ENCODE data around the gene NR2F1.

Gene NR2F1

GRCh38 chr5:93591323-93591945 is 8.4 kb downstream of the NR2F1 start:
- no peak for DNase-seq

GRCh38 chr5:93592883-93593282 is 9.9 kb downstream of the NR2F1 start:
- DNase-seq, result no peak

- DNase-seq, result no peak
These were observed 10.6 kb downstream of the NR2F1 start for GRCh38 chr5:93593476-93594131.

- no peak for DNase-seq
These were observed 11.8 kb downstream of the NR2F1 start for GRCh38 chr5:93594591-93595419.

- no peak for DNase-seq
These were observed 12.6 kb downstream of the NR2F1 start for GRCh38 chr5:93595420-93596147.

GRCh38 chr5:93596310-93596675 is 13.3 kb downstream of the NR2F1 start:
- no peak for DNase-seq

GRCh38 chr5:93596676-93597490 is 13.9 kb downstream of the NR2F1 start:
- DNase-seq, result no peak

GRCh38 chr5:93598091-93599000 is 15.3 kb downstream of the NR2F1 start:
- no peak for DNase-seq

- DNase-seq, result no peak
These were observed 16.0 kb downstream of the NR2F1 start for GRCh38 chr5:93599001-93599379.

GRCh38 chr5:93599399-93600120 is 16.5 kb downstream of the NR2F1 start:
- no peak for DNase-seq

GRCh38 chr5:93600409-93601070 is 17.5 kb downstream of the NR2F1 start:
- no peak for DNase-seq

GRCh38 chr5:93601071-93601801 is 18.2 kb downstream of the NR2F1 start:
- DNase-seq, result peak; percentile 33

- peak; percentile 28 for DNase-seq
These were observed 18.8 kb downstream of the NR2F1 start for GRCh38 chr5:93601802-93602155.

- peak; percentile 17 for DNase-seq
These were observed 19.4 kb downstream of the NR2F1 start for GRCh38 chr5:93602241-93603077.

GRCh38 chr5:93603078-93603792 is 20.2 kb downstream of the NR2F1 start:
- no peak for DNase-seq

GRCh38 chr5:93603793-93604643 is 21.0 kb downstream of the NR2F1 start:
- no peak for DNase-seq

Measured in NCI-H446 treated with DMSO at 0.1 percent for 48 hours (cell line).